Loucy (cell line): Measurements from ENCODE around the gene SHROOM4.

Experiments used
- EZH2phosphoT487 ChIP-seq: fragments of 200-600 bp; IDR thresholded peaks from 2 replicates; pipeline ENCODE4 v1.6.1; 2018; ENCODE audit warnings: antibody characterized with exemption, mild to moderate bottlenecking, moderate library complexity, borderline replicate concordance
- TF ChIP-seq, protein P1 (sequence below): fragments of 200-600 bp; sonication (generic); conservative IDR thresholded peaks from 2 replicates; pipeline ENCODE4 v1.5.1; 2014; ENCODE audit warnings: mild to moderate bottlenecking, antibody characterized with exemption, low read length

DNA sequence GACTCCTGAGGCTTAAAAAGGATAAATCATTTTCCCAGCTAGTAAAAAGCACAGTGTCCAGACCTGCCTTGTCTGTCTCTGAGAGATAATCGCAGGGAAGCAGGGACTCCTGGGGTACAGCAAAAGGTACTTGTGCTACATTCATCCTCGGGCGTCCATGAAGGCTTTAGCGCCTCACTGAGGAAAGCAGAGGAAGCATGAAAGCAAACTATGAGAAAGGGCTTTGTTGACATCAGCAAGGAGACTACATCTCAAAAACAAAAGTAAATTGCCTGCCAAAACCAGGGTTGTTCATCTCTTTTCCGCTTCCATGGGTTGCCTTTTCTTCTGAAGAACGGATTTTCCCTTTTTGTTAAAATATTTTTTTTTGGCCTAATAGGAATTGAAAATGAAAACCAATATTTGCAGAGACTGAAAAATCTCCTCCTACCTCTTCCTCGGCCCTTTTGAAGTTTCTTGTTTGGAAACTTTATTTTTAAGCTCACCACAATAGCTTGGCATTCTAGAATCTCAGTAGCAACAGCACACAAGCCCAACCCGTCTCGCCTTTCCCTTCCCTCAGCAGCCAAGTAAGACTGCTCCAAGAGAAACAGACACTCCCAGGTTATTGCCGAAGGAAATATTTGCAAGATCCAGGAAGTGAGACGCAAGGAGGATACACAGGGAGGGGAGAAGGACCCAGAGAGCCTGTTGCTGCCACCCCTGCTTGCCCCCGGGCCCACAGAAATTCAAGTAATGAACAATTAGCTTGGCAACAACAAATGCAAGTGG, 195.0 kb downstream of the SHROOM4 start:
- TF ChIP-seq, protein P1, sequence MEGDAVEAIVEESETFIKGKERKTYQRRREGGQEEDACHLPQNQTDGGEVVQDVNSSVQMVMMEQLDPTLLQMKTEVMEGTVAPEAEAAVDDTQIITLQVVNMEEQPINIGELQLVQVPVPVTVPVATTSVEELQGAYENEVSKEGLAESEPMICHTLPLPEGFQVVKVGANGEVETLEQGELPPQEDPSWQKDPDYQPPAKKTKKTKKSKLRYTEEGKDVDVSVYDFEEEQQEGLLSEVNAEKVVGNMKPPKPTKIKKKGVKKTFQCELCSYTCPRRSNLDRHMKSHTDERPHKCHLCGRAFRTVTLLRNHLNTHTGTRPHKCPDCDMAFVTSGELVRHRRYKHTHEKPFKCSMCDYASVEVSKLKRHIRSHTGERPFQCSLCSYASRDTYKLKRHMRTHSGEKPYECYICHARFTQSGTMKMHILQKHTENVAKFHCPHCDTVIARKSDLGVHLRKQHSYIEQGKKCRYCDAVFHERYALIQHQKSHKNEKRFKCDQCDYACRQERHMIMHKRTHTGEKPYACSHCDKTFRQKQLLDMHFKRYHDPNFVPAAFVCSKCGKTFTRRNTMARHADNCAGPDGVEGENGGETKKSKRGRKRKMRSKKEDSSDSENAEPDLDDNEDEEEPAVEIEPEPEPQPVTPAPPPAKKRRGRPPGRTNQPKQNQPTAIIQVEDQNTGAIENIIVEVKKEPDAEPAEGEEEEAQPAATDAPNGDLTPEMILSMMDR: no peak
- no peak for TF ChIP-seq EZH2phosphoT487
